Fibroblast of lung (primary cell): Measurements from ENCODE around the gene MAOA. TPM values are rescaled to one million over a fixed set of nuclear protein-coding genes. Genes with fewer than 3 reads are reported as not detected.

Experiments used
- DNase-seq, 2 donors: peaks; one replicate each; pipeline versions ENCODE4 v3.0.0 to v3.0.0-alpha.2; 2010; ENCODE audit warnings: low read depth in 2 of 2
- H2AFZ ChIP-seq: 2 replicates; pipeline ENCODE4 v1.5.1; 2012; ENCODE audit warnings: low read length, control low read depth, inconsistent platforms
- H3K27ac ChIP-seq: 2 replicates; pipeline ENCODE4 v1.5.1; 2011; ENCODE audit warnings: low read length, control low read depth; ENCODE audit not compliant: insufficient read depth
- H3K27me3 ChIP-seq: 2 replicates; pipeline ENCODE4 v1.5.1; 2011; ENCODE audit warnings: mild to moderate bottlenecking, low read length; ENCODE audit not compliant: control insufficient read depth, insufficient read depth
- H3K36me3 ChIP-seq: 2 replicates; pipeline ENCODE4 v1.5.1; 2011; ENCODE audit warnings: low read length; ENCODE audit not compliant: control insufficient read depth, insufficient read depth
- H3K4me1 ChIP-seq: 2 replicates; pipeline ENCODE4 v1.5.1; 2011; ENCODE audit warnings: low read length; ENCODE audit not compliant: control insufficient read depth, insufficient read depth; ENCODE audit errors: extremely low read depth
- H3K4me2 ChIP-seq: 2 replicates; pipeline ENCODE4 v1.5.1; 2011; ENCODE audit warnings: low read length, control low read depth; ENCODE audit not compliant: insufficient read depth; ENCODE audit errors: extremely low read depth
- H3K4me3 ChIP-seq, 4 experiments: fragments of 200-600 bp in 1 of 4; sonication (generic) in 1 of 4; replicated peaks in 1 of 4; 2 replicates each; pipeline ENCODE4 v1.5.1; 2011 to 2016; ENCODE audit warnings: low read length in 4 of 4, low read depth in 3 of 4, mild to moderate bottlenecking in 3 of 4, control low read depth in 2 of 4, inconsistent platforms in 1 of 4, mixed read lengths in 1 of 4; ENCODE audit not compliant: insufficient read depth in 1 of 4; ENCODE audit errors: control extremely low read depth in 1 of 4
- H3K79me2 ChIP-seq: 2 replicates; pipeline ENCODE4 v1.5.1; 2012; ENCODE audit warnings: mild to moderate bottlenecking, low read length, inconsistent platforms; ENCODE audit not compliant: control insufficient read depth, insufficient read depth
- H3K9ac ChIP-seq: 2 replicates; pipeline ENCODE4 v1.5.1; 2011; ENCODE audit warnings: mild to moderate bottlenecking, low read length, control low read depth; ENCODE audit not compliant: insufficient read depth
- H3K9me3 ChIP-seq: 2 replicates; pipeline ENCODE4 v1.5.1; 2012; ENCODE audit warnings: low read depth, low read length; ENCODE audit not compliant: control insufficient read depth, insufficient read depth
- H4K20me1 ChIP-seq: 2 replicates; pipeline ENCODE4 v1.5.1; 2011; ENCODE audit warnings: low read length; ENCODE audit not compliant: control insufficient read depth, insufficient read depth; ENCODE audit errors: extremely low read depth
- EZH2 ChIP-seq: IDR thresholded peaks from 2 replicates; pipeline ENCODE4 v1.5.1; 2012; ENCODE audit warnings: low read length, control low read depth, mild to moderate bottlenecking; ENCODE audit errors: missing control alignments
- polyA plus RNA-seq, 2 donors: library from polyadenylated mRNA; depleted of rRNA in 1 of 2; stranded (reverse) in 1 of 2; unstranded in 1 of 2; fragments of >200 nt; gene quantifications; 2 replicates each; pipeline ENCODE4 v1.2.1, GENCODE V29; 2011 to 2012; ENCODE audit warnings: missing spikeins in 1 of 2
- total RNA-seq: library from RNA; depleted of rRNA; stranded (reverse); fragments of >200 nt; gene quantifications from 2 replicates; pipeline ENCODE4 v1.2.1, GENCODE V29; 2014
- TF ChIP-seq, protein P1 (sequence below), 2 donors: IDR thresholded peaks in 1 of 2; conservative IDR thresholded peaks in 1 of 2; 1 replicate in 1 of 2; 2 replicates in 1 of 2; pipeline ENCODE4 v1.5.1; 2011 to 2012; ENCODE audit warnings: low read length in 2 of 2, control low read depth in 1 of 2, inconsistent platforms in 1 of 2, low read depth in 1 of 2, mild to moderate bottlenecking in 1 of 2

MAOA gene
- total and polyA plus RNA-seq, 2 donors (not counting 1 experiment from before 2014, with no cell fraction given), result 12.8 to 27.6 TPM

DNA sequence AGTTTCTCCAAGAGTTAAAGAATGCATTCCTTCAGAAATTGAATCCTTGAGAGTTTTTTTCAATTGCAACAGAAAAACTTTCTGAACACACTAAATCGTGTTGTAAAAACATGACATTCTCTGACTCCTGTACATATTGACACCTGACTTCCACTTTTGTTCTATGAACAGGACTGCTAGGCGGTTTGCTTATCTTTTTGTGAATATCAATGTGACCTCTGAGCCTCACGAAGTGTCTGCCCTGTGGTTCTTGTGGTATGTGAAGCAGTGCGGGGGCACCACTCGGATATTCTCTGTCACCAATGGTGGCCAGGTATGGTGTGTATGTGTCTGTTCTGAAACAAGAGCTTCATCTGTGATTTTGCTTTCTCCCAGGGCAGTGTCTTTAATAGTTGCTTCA, 71.9 kb downstream of the MAOA start:
- Histone ChIP-seq H3K27me3 (no peaks in the 10 kb centered on the region), H4K20me1 (no peaks in the 10 kb centered on the region), H3K27ac (no peak overlapping the region), H3K4me2 (no peak overlapping the region), H3K4me3 (no peak overlapping the region), H3K4me1 (no peaks in the 10 kb centered on the region), H3K9me3 (no peaks in the 10 kb centered on the region), H3K36me3 (no peaks in the 10 kb centered on the region), H3K79me2 (no peaks in the 10 kb centered on the region), H2AFZ (no peak overlapping the region), H3K9ac (no peak overlapping the region)
- TF ChIP-seq EZH2, result no peak
- TF ChIP-seq, protein P1, sequence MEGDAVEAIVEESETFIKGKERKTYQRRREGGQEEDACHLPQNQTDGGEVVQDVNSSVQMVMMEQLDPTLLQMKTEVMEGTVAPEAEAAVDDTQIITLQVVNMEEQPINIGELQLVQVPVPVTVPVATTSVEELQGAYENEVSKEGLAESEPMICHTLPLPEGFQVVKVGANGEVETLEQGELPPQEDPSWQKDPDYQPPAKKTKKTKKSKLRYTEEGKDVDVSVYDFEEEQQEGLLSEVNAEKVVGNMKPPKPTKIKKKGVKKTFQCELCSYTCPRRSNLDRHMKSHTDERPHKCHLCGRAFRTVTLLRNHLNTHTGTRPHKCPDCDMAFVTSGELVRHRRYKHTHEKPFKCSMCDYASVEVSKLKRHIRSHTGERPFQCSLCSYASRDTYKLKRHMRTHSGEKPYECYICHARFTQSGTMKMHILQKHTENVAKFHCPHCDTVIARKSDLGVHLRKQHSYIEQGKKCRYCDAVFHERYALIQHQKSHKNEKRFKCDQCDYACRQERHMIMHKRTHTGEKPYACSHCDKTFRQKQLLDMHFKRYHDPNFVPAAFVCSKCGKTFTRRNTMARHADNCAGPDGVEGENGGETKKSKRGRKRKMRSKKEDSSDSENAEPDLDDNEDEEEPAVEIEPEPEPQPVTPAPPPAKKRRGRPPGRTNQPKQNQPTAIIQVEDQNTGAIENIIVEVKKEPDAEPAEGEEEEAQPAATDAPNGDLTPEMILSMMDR (conservative IDR thresholded peaks at IDR 0.05 in 1 of 2, IDR thresholded peaks at IDR 0.05 in 1 of 2; ENCODE audit: low read depth in 1 of 2, low read length in 2 of 2), result no peak
- DNase-seq, result no peak

DNA sequence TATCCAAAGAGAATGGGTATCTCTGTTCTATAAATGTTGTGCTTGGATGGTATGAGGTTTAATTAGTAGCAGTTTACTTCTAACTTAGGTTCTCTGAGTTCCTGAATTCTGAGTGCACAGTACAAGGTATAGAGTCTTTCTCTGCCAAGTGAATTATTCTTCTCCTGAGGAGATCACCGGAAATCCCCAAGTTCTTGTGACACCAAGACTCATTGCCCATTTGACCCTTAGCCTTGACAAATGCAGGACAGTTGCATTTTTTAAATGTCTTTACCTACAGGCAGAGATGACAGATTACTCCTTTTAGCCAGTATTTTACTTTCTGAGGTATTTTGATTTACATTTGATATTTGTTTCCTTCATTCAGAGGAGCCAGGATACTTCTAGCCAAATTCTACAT, 72.9 kb downstream of the MAOA start:
- Histone ChIP-seq H3K27ac (no peak overlapping the region), H3K79me2 (no peaks in the 10 kb centered on the region), H3K36me3 (no peaks in the 10 kb centered on the region), H3K27me3 (no peaks in the 10 kb centered on the region), H3K9ac (no peak overlapping the region), H4K20me1 (no peaks in the 10 kb centered on the region), H2AFZ (no peak overlapping the region), H3K4me2 (no peak overlapping the region), H3K4me1 (no peaks in the 10 kb centered on the region), H3K9me3 (no peaks in the 10 kb centered on the region), H3K4me3 (no peak overlapping the region)
- TF ChIP-seq EZH2, result no peak
- TF ChIP-seq, protein P1 (conservative IDR thresholded peaks at IDR 0.05 in 1 of 2, IDR thresholded peaks at IDR 0.05 in 1 of 2; ENCODE audit: low read depth in 1 of 2, low read length in 2 of 2), result no peak
- DNase-seq, result no peak

GRCh38 chrX:43731086-43731485, 75.0 kb downstream of the MAOA start:
- no peaks in the 10 kb centered on the region for H3K9me3 ChIP-seq
- H3K79me2 ChIP-seq, result no peaks in the 10 kb centered on the region
- no peak overlapping the region for H3K27ac ChIP-seq
- no peak overlapping the region for H3K9ac ChIP-seq
- no peaks in the 10 kb centered on the region for H3K4me1 ChIP-seq
- TF ChIP-seq EZH2, result no peak
- TF ChIP-seq, protein P1 (conservative IDR thresholded peaks at IDR 0.05 in 1 of 2, IDR thresholded peaks at IDR 0.05 in 1 of 2; ENCODE audit: low read depth in 1 of 2, low read length in 2 of 2), result no peak
- no peak overlapping the region for H3K4me2 ChIP-seq
- DNase-seq, result no peak
- no peak overlapping the region for H3K4me3 ChIP-seq
- H2AFZ ChIP-seq, result no peak overlapping the region
- H3K36me3 ChIP-seq, result no peaks in the 10 kb centered on the region
- H4K20me1 ChIP-seq, result no peaks in the 10 kb centered on the region
- H3K27me3 ChIP-seq, result no peaks in the 10 kb centered on the region
